Activated naive CD8-positive, alpha-beta T cell treated with anti-CD3 and anti-CD28 coated beads, Interleukin-2, amount 10 ng/mL, durations not matched to agents 7 days and 5 days (primary cell): ENCODE results near the gene TIAM2. TPM values are rescaled to one million over a fixed set of nuclear protein-coding genes. Genes with fewer than 3 reads are reported as not detected.

ENCODE experiments used
- ATAC-seq: fragments of 150-1000 bp; cut with Tn5 transposase; one replicate; pipeline ENCODE4 v1.10.0; 2021; ENCODE audit warnings: low read depth, moderate library complexity
- POLR2A ChIA-PET: fragments of 350-600 bp; sonication (Branson Sonifier 250); formaldehyde crosslinking; loops from one replicate; lab custom pipeline; 2021; ENCODE audit warnings: antibody characterized with exemption; lab: Charles Lee
- DNase-seq: peaks from one replicate; pipeline ENCODE4 v3.0.0; 2021
- H3K27ac Mint-ChIP-seq: one replicate; pipeline ENCODE4 v1.8.0; 2022; ENCODE audit warnings: mild to moderate bottlenecking, mixed read lengths
- H3K27me3 Mint-ChIP-seq: one replicate; pipeline ENCODE4 v1.8.0; 2022; ENCODE audit warnings: mild to moderate bottlenecking, moderate library complexity, mixed read lengths
- H3K36me3 Mint-ChIP-seq: one replicate; pipeline ENCODE4 v1.8.0; 2021; ENCODE audit warnings: mild to moderate bottlenecking, mixed read lengths
- H3K4me1 Mint-ChIP-seq: one replicate; pipeline ENCODE4 v1.8.0; 2021; ENCODE audit warnings: mixed read lengths
- H3K4me3 Mint-ChIP-seq: one replicate; pipeline ENCODE4 v1.8.0; 2022; ENCODE audit warnings: mild to moderate bottlenecking, moderate library complexity, mixed read lengths
- H3K9me3 Mint-ChIP-seq: one replicate; pipeline ENCODE4 v1.8.0; 2021; ENCODE audit warnings: mixed read lengths
- total RNA-seq, 2 experiments: library from RNA; stranded (reverse); gene quantifications; one replicate each; pipeline ENCODE4 v1.2.3, GENCODE V29; 2021

The TIAM2 gene
- total RNA-seq, 2 experiments from 2014 or later, result 4.8 to 5.2 TPM

GRCh38 chr6:155240905-155241600 lies 245.9 kb downstream of the TIAM2 start:
- peaks cover 2% of the 10 kb centered on the region for H3K36me3 Mint-ChIP-seq
- no peak for DNase-seq
- POLR2A ChIA-PET, result no interaction called here
- H3K27ac Mint-ChIP-seq, result no peak overlapping the region
- peaks cover 17% of the 10 kb centered on the region for H3K9me3 Mint-ChIP-seq
- H3K4me1 Mint-ChIP-seq, result no peaks in the 10 kb centered on the region
- ATAC-seq, result no peak
- no peak overlapping the region for H3K4me3 Mint-ChIP-seq
- H3K27me3 Mint-ChIP-seq, result no peaks in the 10 kb centered on the region

DNA sequence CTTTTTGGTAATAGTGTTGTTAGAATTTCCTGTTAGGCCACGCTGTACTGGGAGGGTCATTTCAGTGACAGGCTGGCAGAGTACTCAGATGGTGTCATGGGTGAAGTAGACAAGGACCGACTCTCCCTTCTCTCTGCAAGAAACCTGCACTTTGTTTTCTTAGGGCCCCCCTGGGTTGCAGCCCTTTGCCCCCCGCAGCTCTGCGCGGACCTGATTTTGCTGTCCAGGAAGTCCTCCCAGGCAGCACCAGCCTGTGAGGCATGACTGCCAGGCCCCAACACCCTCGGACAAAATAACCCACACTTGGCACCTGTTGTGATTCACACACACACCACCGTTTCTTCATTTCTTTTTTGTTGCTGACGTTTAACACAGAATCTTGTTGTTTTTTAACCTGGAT lies 246.9 kb downstream of the TIAM2 start:
- ATAC-seq, result no peak
- Mint-ChIP-seq H3K4me1 (no peaks in the 10 kb centered on the region), H3K27me3 (no peaks in the 10 kb centered on the region), H3K9me3 (peaks cover 15% of the 10 kb centered on the region), H3K36me3 (peaks cover 2% of the 10 kb centered on the region), H3K27ac (no peak overlapping the region), H3K4me3 (no peak overlapping the region)
- no peak for DNase-seq
- POLR2A ChIA-PET, result no interaction called here

- Mint-ChIP-seq H3K4me1 (no peaks in the 10 kb centered on the region), H3K27ac (no peak overlapping the region), H3K36me3 (no peaks in the 10 kb centered on the region), H3K4me3 (no peak overlapping the region), H3K9me3 (peaks cover 6% of the 10 kb centered on the region), H3K27me3 (no peaks in the 10 kb centered on the region)
- POLR2A ChIA-PET, result no interaction called here
- ATAC-seq (no peak), DNase-seq (no peak)
These were observed 249.3 kb downstream of the TIAM2 start for GRCh38 chr6:155244434-155244833.

- no peak for ATAC-seq
- H3K4me1 Mint-ChIP-seq, result no peaks in the 10 kb centered on the region
- H3K36me3 Mint-ChIP-seq, result peaks cover 3% of the 10 kb centered on the region
- H3K4me3 Mint-ChIP-seq, result no peak overlapping the region
- H3K27ac Mint-ChIP-seq, result no peak overlapping the region
- no peaks in the 10 kb centered on the region for H3K9me3 Mint-ChIP-seq
- no peak for DNase-seq
- POLR2A ChIA-PET, result no interaction called here
- H3K27me3 Mint-ChIP-seq, result no peaks in the 10 kb centered on the region
These were observed 250.1 kb downstream of the TIAM2 start for GRCh38 chr6:155245193-155245592.

- no peak overlapping the region for H3K4me3 Mint-ChIP-seq
- DNase-seq (no peak), ATAC-seq (no peak)
- H3K4me1 Mint-ChIP-seq, result no peaks in the 10 kb centered on the region
- H3K36me3 Mint-ChIP-seq, result peaks cover 3% of the 10 kb centered on the region
- H3K9me3 Mint-ChIP-seq, result no peaks in the 10 kb centered on the region
- POLR2A ChIA-PET, result no interaction called here
- no peak overlapping the region for H3K27ac Mint-ChIP-seq
- no peaks in the 10 kb centered on the region for H3K27me3 Mint-ChIP-seq
These were observed 250.7 kb downstream of the TIAM2 start for GRCh38 chr6:155245831-155246230.

DNA sequence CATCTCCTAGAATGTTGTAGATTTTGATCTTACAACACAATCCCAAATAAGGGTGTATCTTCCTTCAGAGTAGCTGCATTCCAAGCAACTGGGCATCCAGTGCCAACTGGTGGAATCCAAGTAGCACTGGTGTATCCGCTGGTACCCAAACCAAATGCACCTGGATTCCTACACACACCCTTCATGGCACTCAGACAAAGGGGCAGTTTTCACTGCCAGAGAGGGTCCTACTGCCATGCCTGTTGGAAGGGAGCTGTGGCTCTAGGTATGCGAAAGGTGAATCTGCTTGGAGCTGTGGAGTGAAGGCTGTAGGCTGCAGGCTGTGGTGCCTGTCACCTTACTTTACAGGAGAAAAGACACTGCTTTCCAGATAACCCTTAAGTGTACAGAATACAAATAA lies 251.7 kb downstream of the TIAM2 start:
- Mint-ChIP-seq H3K27me3 (no peaks in the 10 kb centered on the region), H3K27ac (no peak overlapping the region), H3K4me3 (no peak overlapping the region), H3K9me3 (no peaks in the 10 kb centered on the region), H3K36me3 (peaks cover 8% of the 10 kb centered on the region), H3K4me1 (no peaks in the 10 kb centered on the region)
- POLR2A ChIA-PET, result no interaction called here
- DNase-seq (no peak), ATAC-seq (no peak)

DNA sequence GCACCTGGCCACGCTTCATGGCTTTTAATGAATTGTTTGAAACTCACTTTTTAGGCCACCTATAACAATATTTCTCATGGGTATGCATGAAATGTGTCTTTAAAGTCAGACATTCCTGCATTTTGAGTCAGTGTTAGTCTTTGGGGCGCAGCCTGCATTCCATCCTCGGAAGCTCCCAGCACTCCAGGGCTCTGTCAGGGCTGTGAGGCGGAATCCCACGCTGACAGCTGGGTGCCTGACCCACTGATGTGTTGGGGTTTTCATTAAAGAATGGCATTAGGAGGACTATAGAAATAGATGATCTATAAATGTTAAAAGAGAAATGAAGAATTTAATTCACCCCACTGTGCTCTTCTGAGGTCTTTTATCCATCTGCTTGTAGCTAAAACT lies 252.5 kb downstream of the TIAM2 start:
- no peak overlapping the region for H3K27ac Mint-ChIP-seq
- peaks cover 8% of the 10 kb centered on the region for H3K36me3 Mint-ChIP-seq
- ATAC-seq, result no peak
- H3K9me3 Mint-ChIP-seq, result no peaks in the 10 kb centered on the region
- H3K4me3 Mint-ChIP-seq, result no peak overlapping the region
- DNase-seq, result no peak
- no peaks in the 10 kb centered on the region for H3K27me3 Mint-ChIP-seq
- POLR2A ChIA-PET, result interaction anchor here (0.8 kb wide), 1 partner anchor 70 kb away, joined by 3 read pairs; no protein-coding TSS in a partner anchor
- no peaks in the 10 kb centered on the region for H3K4me1 Mint-ChIP-seq

DNA sequence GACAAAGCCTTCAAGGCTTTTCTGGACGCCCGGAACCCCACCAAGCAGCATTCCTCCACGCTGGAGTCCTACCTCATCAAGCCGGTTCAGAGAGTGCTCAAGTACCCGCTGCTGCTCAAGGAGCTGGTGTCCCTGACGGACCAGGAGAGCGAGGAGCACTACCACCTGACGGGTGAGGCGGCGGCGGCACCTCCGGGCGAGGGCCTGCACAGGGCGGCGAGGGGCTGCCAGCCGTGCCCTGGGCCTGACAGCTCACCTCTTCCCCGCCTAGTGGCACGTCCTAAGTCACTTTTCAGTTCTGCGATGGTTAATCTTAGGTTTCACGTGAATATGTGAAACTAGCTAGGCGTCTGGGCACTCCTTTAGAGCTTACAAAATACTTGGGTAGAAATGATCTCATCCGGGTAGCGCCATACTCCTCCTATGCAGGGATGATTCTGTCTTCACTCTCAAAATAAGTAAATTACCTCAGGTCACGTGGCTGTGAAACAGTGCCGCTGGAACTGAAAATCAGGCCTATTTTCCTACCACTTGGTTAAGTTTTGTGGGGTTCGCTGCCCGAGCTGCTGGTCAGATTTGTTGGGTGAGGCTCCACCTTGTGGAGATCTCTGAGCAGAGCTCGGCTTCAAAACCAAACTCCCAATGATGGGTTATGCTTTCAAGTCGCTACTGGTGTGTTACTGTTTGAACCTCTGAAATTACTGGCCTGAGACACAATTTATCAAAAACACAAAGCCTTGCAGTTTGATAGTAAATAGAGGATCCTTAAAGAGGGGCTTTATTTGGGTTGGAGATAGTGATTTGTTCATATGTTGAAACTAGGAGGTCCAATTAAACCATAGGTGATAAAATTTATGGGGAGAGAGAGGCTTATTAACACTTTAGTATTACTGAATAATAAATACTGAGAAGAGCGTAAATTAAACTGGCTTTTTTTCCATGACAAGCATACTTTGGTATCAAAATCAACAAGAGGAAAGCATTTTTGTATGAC lies 253.2 kb downstream of the TIAM2 start:
- H3K4me1 Mint-ChIP-seq, result no peaks in the 10 kb centered on the region
- DNase-seq (no peak), ATAC-seq (no peak)
- POLR2A ChIA-PET, result interaction anchor here (0.8 kb wide), 1 partner anchor 71 kb away, joined by 3 read pairs; no protein-coding TSS in a partner anchor
- H3K27me3 Mint-ChIP-seq, result no peaks in the 10 kb centered on the region
- H3K36me3 Mint-ChIP-seq, result peaks cover 10% of the 10 kb centered on the region
- H3K9me3 Mint-ChIP-seq, result no peaks in the 10 kb centered on the region
- no peak overlapping the region for H3K4me3 Mint-ChIP-seq
- no peak overlapping the region for H3K27ac Mint-ChIP-seq

- Mint-ChIP-seq H3K4me1 (no peaks in the 10 kb centered on the region), H3K4me3 (no peak overlapping the region), H3K9me3 (no peaks in the 10 kb centered on the region), H3K36me3 (peaks cover 17% of the 10 kb centered on the region), H3K27ac (no peak overlapping the region), H3K27me3 (no peaks in the 10 kb centered on the region)
- DNase-seq (no peak), ATAC-seq (no peak)
- POLR2A ChIA-PET, result no interaction called here
These were observed 255.7 kb downstream of the TIAM2 start for GRCh38 chr6:155250701-155251381.

GRCh38 chr6:155252581-155252980 lies 257.5 kb downstream of the TIAM2 start:
- peaks cover 17% of the 10 kb centered on the region for H3K36me3 Mint-ChIP-seq
- ATAC-seq, result no peak
- POLR2A ChIA-PET, result no interaction called here
- DNase-seq, result no peak
- no peaks in the 10 kb centered on the region for H3K4me1 Mint-ChIP-seq
- no peak overlapping the region for H3K27ac Mint-ChIP-seq
- no peak overlapping the region for H3K4me3 Mint-ChIP-seq
- H3K9me3 Mint-ChIP-seq, result no peaks in the 10 kb centered on the region
- no peaks in the 10 kb centered on the region for H3K27me3 Mint-ChIP-seq

GRCh38 chr6:155253337-155253736 lies 258.2 kb downstream of the TIAM2 start:
- H3K4me3 Mint-ChIP-seq, result no peak overlapping the region
- no peak for DNase-seq
- no peaks in the 10 kb centered on the region for H3K27me3 Mint-ChIP-seq
- H3K9me3 Mint-ChIP-seq, result no peaks in the 10 kb centered on the region
- no peak for ATAC-seq
- POLR2A ChIA-PET, result no interaction called here
- no peaks in the 10 kb centered on the region for H3K4me1 Mint-ChIP-seq
- no peak overlapping the region for H3K27ac Mint-ChIP-seq
- peaks cover 17% of the 10 kb centered on the region for H3K36me3 Mint-ChIP-seq

- no peak overlapping the region for H3K27ac Mint-ChIP-seq
- DNase-seq, result no peak
- no peaks in the 10 kb centered on the region for H3K27me3 Mint-ChIP-seq
- no peaks in the 10 kb centered on the region for H3K4me1 Mint-ChIP-seq
- H3K36me3 Mint-ChIP-seq, result peaks cover 17% of the 10 kb centered on the region
- no peak overlapping the region for H3K4me3 Mint-ChIP-seq
- ATAC-seq, result no peak
- POLR2A ChIA-PET, result no interaction called here
- H3K9me3 Mint-ChIP-seq, result no peaks in the 10 kb centered on the region
These were observed 259.0 kb downstream of the TIAM2 start for GRCh38 chr6:155254139-155254538.

GRCh38 chr6:155256122-155256795 lies 261.1 kb downstream of the TIAM2 start:
- Mint-ChIP-seq H3K27ac (no peak overlapping the region), H3K36me3 (peaks cover 13% of the 10 kb centered on the region), H3K4me3 (no peak overlapping the region), H3K4me1 (no peaks in the 10 kb centered on the region), H3K9me3 (no peaks in the 10 kb centered on the region), H3K27me3 (no peaks in the 10 kb centered on the region)
- no peak for DNase-seq
- no peak for ATAC-seq
- POLR2A ChIA-PET, result no interaction called here
